SU-DHL-6 (cell line): ENCODE results near the gene NXNL1.

Source experiments
- H2AFZ ChIP-seq: fragments of 200-600 bp; sonication (generic); 2 replicates; pipeline ENCODE4 v1.6.1; 2014; ENCODE audit warnings: low read depth, mild to moderate bottlenecking, moderate library complexity, mixed read lengths, antibody characterized with exemption, low read length; ENCODE audit not compliant: severe bottlenecking
- H3F3A ChIP-seq: fragments of 200-600 bp; shearing (Covaris generic); 2 replicates; pipeline ENCODE4 v1.6.0; 2016; ENCODE audit warnings: antibody characterized with exemption, mild to moderate bottlenecking; ENCODE audit not compliant: insufficient read depth
- H3K27ac ChIP-seq: fragments of 200-600 bp; sonication (generic); 2 replicates; pipeline ENCODE4 v1.5.1; 2016; ENCODE audit warnings: low read depth, mild to moderate bottlenecking, low read length, moderate library complexity, mixed read lengths
- H3K27me3 ChIP-seq: fragments of 200-600 bp; sonication (generic), shearing (Covaris generic); 2 replicates; pipeline ENCODE4 v1.6.0; 2014; ENCODE audit warnings: mild to moderate bottlenecking, low read length
- H3K36me3 ChIP-seq: fragments of 200-600 bp; sonication (generic); 2 replicates; pipeline ENCODE4 v1.6.1; 2014; ENCODE audit warnings: mild to moderate bottlenecking, low read length, mixed read lengths
- H3K4me2 ChIP-seq: fragments of 300-600, 200-600 bp; shearing (Covaris generic), sonication (generic); 2 replicates; pipeline ENCODE4 v1.6.0; 2014; ENCODE audit warnings: low read length, low read depth, mild to moderate bottlenecking; ENCODE audit not compliant: poor library complexity, severe bottlenecking
- H3K4me3 ChIP-seq: fragments of 200-600 bp; sonication (generic); 2 replicates; pipeline ENCODE4 v1.5.1; 2014; ENCODE audit warnings: antibody characterized with exemption, low read length, mild to moderate bottlenecking, mixed read lengths; ENCODE audit not compliant: insufficient read depth, poor library complexity, severe bottlenecking
- H3K79me2 ChIP-seq: fragments of 200-600 bp; sonication (generic); 2 replicates; pipeline ENCODE4 v1.6.1; 2014; ENCODE audit warnings: mild to moderate bottlenecking, low read length, moderate library complexity; ENCODE audit not compliant: insufficient read depth
- H3K9ac ChIP-seq: fragments of 200-600 bp; sonication (generic); 2 replicates; pipeline ENCODE4 v1.7.0; 2014; ENCODE audit warnings: mild to moderate bottlenecking, low read length
- H3K9me2 ChIP-seq: fragments of 200-600 bp; sonication (generic); replicated peaks from 2 replicates; pipeline ENCODE4 v1.6.1; 2014; ENCODE audit warnings: low read length; ENCODE audit not compliant: insufficient read depth
- H3K9me3 ChIP-seq: fragments of 200-600 bp; sonication (generic); 2 replicates; pipeline ENCODE4 v1.6.1; 2014; ENCODE audit warnings: low read length, mixed read lengths; ENCODE audit not compliant: insufficient read depth
- H4K20me1 ChIP-seq: fragments of 200-600 bp; sonication (generic); 2 replicates; pipeline ENCODE4 v1.6.1; 2014; ENCODE audit warnings: low read depth, mild to moderate bottlenecking, antibody characterized with exemption, low read length, moderate library complexity, mixed read lengths
- CTCF ChIP-seq: fragments of 200-600 bp; sonication (generic); IDR thresholded peaks from one replicate; pipeline ENCODE4 v1.5.1; 2017; ENCODE audit warnings: antibody characterized with exemption, mild to moderate bottlenecking, low read length, moderate library complexity; ENCODE audit not compliant: insufficient read depth, poor library complexity, severe bottlenecking
- EZH2phosphoT487 ChIP-seq: fragments of 200-600 bp; sonication (generic), shearing (Covaris generic); conservative IDR thresholded peaks from 2 replicates; pipeline ENCODE4 v1.6.1; 2018; ENCODE audit warnings: mild to moderate bottlenecking, antibody characterized with exemption, low read length, moderate library complexity, mixed read lengths

NXNL1 gene

DNA sequence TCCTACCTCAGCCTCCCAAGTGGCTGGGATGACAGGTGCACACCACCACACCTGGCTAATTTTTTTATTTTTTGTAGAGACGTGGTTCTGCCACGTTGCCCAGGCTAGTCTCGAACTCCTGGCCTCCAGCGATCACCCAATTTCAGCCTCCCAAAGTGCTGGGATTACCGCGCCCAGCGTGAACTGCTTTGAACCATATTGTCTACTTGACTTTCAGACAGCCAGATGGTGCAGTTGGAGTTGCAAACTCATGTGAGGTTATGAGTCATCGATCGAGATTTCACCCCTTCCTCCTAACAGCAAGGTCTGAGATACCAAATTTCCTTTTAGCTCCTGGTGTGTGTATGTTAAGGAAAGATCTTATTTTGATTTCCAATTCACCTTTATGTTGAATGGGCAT, 12.3 kb upstream of the NXNL1 start:
- no peaks in the 10 kb centered on the region for H3K36me3 ChIP-seq
- no peaks in the 10 kb centered on the region for H4K20me1 ChIP-seq
- H3K9me2 ChIP-seq = no peaks in the 10 kb centered on the region
- H2AFZ ChIP-seq = no peak overlapping the region
- H3K4me2 ChIP-seq = no peak overlapping the region
- H3K9ac ChIP-seq = no peak overlapping the region
- no peak overlapping the region for H3K4me3 ChIP-seq
- TF ChIP-seq EZH2phosphoT487 (no peak), CTCF (no peak)
- H3K27me3 ChIP-seq = no peaks in the 10 kb centered on the region
- H3F3A ChIP-seq = no peaks in the 10 kb centered on the region; the same call in 1 of the 2 replicates
- no peaks in the 10 kb centered on the region for H3K9me3 ChIP-seq
- no peaks in the 10 kb centered on the region for H3K79me2 ChIP-seq
- no peak overlapping the region for H3K27ac ChIP-seq

- no peaks in the 10 kb centered on the region for H3K9me3 ChIP-seq
- H4K20me1 ChIP-seq = no peaks in the 10 kb centered on the region
- no peak overlapping the region for H3K27ac ChIP-seq
- H3K79me2 ChIP-seq = no peaks in the 10 kb centered on the region
- no peaks in the 10 kb centered on the region; the same call in 1 of the 2 replicates for H3F3A ChIP-seq
- no peaks in the 10 kb centered on the region for H3K9me2 ChIP-seq
- H3K36me3 ChIP-seq = no peaks in the 10 kb centered on the region
- TF ChIP-seq EZH2phosphoT487 (no peak), CTCF (no peak)
- H3K4me3 ChIP-seq = no peak overlapping the region
- no peak overlapping the region for H3K4me2 ChIP-seq
- no peaks in the 10 kb centered on the region for H3K27me3 ChIP-seq
- no peak overlapping the region for H3K9ac ChIP-seq
- H2AFZ ChIP-seq = no peak overlapping the region
Observed at GRCh38 chr19:17471410-17472125, 10.8 kb upstream of the NXNL1 start.

DNA sequence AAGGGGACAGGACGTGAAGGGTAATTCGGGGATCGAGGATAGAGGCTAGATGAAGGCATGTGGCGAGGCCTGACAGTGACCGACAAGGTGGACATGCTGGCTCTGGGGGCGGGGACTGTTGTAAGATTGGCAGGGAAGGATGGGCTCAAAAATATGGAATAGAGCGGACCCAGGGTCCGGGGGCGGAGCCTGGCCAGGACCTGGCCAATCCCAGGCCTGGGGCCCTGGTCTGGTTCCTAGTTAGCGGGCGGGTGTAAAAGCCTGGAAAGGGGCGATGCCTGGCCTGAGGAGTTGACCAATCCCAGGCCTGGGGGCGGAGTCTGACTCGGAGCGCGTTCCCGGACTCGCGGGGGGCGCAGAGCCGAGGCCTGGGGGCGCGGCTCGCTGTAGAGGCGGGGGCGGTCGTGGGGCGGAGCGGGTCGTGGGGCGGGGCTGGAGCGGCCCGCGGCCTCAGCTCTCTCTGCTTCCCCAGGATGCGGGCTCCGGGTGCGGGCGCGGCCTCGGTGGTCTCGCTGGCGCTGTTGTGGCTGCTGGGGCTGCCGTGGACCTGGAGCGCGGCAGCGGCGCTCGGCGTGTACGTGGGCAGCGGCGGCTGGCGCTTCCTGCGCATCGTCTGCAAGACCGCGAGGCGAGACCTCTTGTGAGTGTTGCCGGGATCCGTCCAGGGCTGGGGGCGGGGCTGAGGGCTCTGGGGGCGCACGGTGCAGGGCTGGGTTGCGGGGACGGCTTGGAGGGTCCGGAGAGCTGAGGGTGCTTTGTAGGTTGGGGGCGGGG, 9.5 kb upstream of the NXNL1 start, which contains the start of gene SLC27A1:
TSS of gene SLC27A1 (plus strand) at position 457 of the 774 bp plus-strand sequence. CDS start at position 474, 17 bp downstream.
- H3K9me3 ChIP-seq = no peaks in the 10 kb centered on the region
- no peaks in the 10 kb centered on the region for H3K9me2 ChIP-seq
- no peaks in the 10 kb centered on the region for H4K20me1 ChIP-seq
- H3F3A ChIP-seq = no peaks in the 10 kb centered on the region; the same call in 1 of the 2 replicates
- H3K36me3 ChIP-seq = no peaks in the 10 kb centered on the region
- peak within 1 kb of the TSS; percentile 61 for H3K4me3 ChIP-seq
- no peaks in the 10 kb centered on the region for H3K27me3 ChIP-seq
- no peaks in the 10 kb centered on the region for H3K79me2 ChIP-seq
- peak within 1 kb of the TSS; percentile 85 for H2AFZ ChIP-seq
- no peak within 1 kb of the TSS for H3K27ac ChIP-seq
- H3K4me2 ChIP-seq = peak within 1 kb of the TSS; percentile 96
- TF ChIP-seq CTCF = no peak
- TF ChIP-seq EZH2phosphoT487 = no peak
- peak within 1 kb of the TSS; percentile 52 for H3K9ac ChIP-seq
